LNCaP clone FGC (cell line): ENCODE results near the gene GHRL.
A peak's percentile ranks its signal among the peaks of the same experiment; 100 is the strongest.

Experiments
- DNase-seq: peaks from one replicate; pipeline ENCODE4 v3.0.0-alpha.2; 2011; ENCODE audit warnings: low read depth
- H3K4me3 ChIP-seq: 2 replicates; pipeline ENCODE4 v1.5.1; 2011; ENCODE audit warnings: mild to moderate bottlenecking, low read depth, low read length, control low read depth
- CTCF ChIP-seq: IDR thresholded peaks from 2 replicates; pipeline ENCODE4 v1.5.1; 2012; ENCODE audit warnings: mild to moderate bottlenecking; ENCODE audit not compliant: control insufficient read depth, insufficient read depth; ENCODE audit errors: extremely low read depth

GHRL gene

GRCh38 chr3:10290481-10291176 is 2.1 kb downstream of the GHRL start:
- TF ChIP-seq CTCF = no peak
- no peak overlapping the region for H3K4me3 ChIP-seq

DNA sequence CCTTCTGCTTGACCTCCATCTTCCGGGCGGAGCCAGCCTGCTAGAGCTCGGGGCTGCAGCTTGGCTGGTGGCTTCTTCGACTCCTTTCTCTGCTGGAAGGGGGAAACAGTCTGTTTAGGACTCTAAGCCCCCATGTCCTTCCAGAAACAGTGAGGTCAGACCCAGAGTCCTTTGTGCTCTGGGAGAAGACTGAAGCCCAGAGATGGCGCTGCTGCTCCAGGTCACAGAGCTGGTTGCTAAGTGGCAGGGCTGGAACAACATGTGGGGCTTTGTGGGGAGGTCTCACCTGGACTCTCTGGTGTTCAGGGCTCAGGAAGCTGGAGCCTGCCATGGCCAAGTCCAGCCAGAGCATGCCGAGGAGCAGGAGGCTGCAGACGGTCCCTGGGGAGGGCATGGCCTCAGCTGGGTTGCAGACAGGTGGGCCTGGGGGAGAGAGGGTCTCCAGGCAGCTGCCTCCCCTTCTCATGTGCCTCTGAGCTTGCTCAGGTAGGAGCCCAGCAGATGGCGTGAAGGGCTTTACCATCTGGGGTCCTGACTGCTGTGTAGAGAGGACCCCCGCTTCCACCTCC is 2.9 kb downstream of the GHRL start:
- no peak for DNase-seq
- no peak for TF ChIP-seq CTCF
- H3K4me3 ChIP-seq = no peak overlapping the region

More at GRCh38 chr3:10290481-10291176, 2.1 kb downstream of the GHRL start:
- no peak for DNase-seq

DNA sequence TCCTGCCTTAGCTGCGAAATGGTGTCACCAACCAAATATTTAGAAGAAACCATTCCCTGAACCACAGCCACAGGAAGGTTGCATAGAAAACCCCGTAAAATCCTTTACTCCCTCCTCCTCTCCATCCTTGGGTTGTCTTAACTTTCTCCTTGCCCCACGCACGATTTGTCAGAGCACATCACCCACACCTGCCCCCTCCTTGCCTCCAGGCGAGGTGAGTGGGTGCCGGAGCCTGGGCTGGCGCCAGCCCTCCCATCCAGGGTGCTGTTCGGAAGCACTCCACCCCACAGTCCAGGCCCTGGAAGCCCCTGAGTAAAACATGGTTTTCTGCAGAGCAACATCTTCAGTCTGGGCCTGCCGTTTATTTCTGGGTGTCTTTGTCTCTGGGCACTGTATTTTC is 3.7 kb downstream of the GHRL start:
- no peak for DNase-seq
- TF ChIP-seq CTCF = no peak
- H3K4me3 ChIP-seq = no peak overlapping the region

- H3K4me3 ChIP-seq = no peak overlapping the region
- no peak for TF ChIP-seq CTCF
- no peak for DNase-seq
These were observed 4.2 kb downstream of the GHRL start for GRCh38 chr3:10288575-10288960.

GRCh38 chr3:10287936-10288574 is 4.7 kb downstream of the GHRL start:
- no peak for TF ChIP-seq CTCF
- no peak for DNase-seq
- no peak overlapping the region for H3K4me3 ChIP-seq

GRCh38 chr3:10286596-10287295 is 6.0 kb downstream of the GHRL start:
- TF ChIP-seq CTCF = peak; percentile 43

More at GRCh38 chr3:10286596-10287295, 6.0 kb downstream of the GHRL start:
- H3K4me3 ChIP-seq = no peak overlapping the region
- no peak for DNase-seq
